CD4-positive, alpha-beta T cell treated with Interleukin-21 for 1 hour (primary cell): ENCODE measurements around the gene PRPF39.
"Not testable (repeated sequence)": the region's sequence is repeated elsewhere in the genome, so short reads cannot be mapped to it uniquely, and the experiment has no call there.

Source experiments
- DNase-seq: peaks from one replicate; pipeline ENCODE4 v3.0.0-alpha.2; 2020

Gene PRPF39

GRCh38 chr14:45140661-45141187, 56.8 kb downstream of the PRPF39 start:
- DNase-seq: no peak

- not testable (repeated sequence) for DNase-seq
Measured at GRCh38 chr14:45142083-45142482, 58.2 kb downstream of the PRPF39 start.

- no peak for DNase-seq
Measured at GRCh38 chr14:45144658-45145057, 60.7 kb downstream of the PRPF39 start.

GRCh38 chr14:45145214-45145613, 61.3 kb downstream of the PRPF39 start:
- DNase-seq: no peak

GRCh38 chr14:45149602-45150001, 65.7 kb downstream of the PRPF39 start:
- no peak for DNase-seq

- no peak for DNase-seq
Measured at GRCh38 chr14:45150386-45150890, 66.5 kb downstream of the PRPF39 start.

GRCh38 chr14:45156067-45156466, 72.2 kb downstream of the PRPF39 start:
- no peak for DNase-seq
